ENCODE measurements around the gene PTPRE. TPM values are rescaled to one million over a fixed set of nuclear protein-coding genes. Genes with fewer than 3 reads are reported as not detected.

Gene PTPRE
- total and polyA plus RNA-seq, 4 experiments from 2014 or later, result 6.5 to 27.6 (median 18.9) TPM

- H3K36me3 ChIP-seq (ENCODE audit: insufficient read depth, low read length), result peaks cover 9% of the 10 kb centered on the region
- peaks cover 48% of the 10 kb centered on the region for H3K4me1 ChIP-seq (ENCODE audit: insufficient read depth, low read length)
- H3K27me3 ChIP-seq (ENCODE audit: insufficient read depth, low read length), result no peaks in the 10 kb centered on the region
- intact Hi-C loops (cut with micrococcal nuclease), result loop anchor here (1.0 to 2.0 kb wide), 6 partner anchors 10 to 79 kb away; partner anchors contain the start of gene MKI67
- Mint-ChIP-seq H3K4me1 (peaks cover 30 to 78% (median 52%) of the 10 kb centered on the region in 4 donors), H3K4me3 (peak overlapping the region; percentile 86 to 99 (median 92)), H3K27ac (peak overlapping the region; percentile 90 to 99 (median 93)), H3K9me3 (no peaks in the 10 kb centered on the region), H3K36me3 (peaks cover 18 to 41% of the 10 kb centered on the region in 2 donors), H3K27me3 (no peaks in the 10 kb centered on the region)
- DNase-seq, result peak in 4 of 5 donors; percentile 43 to 67 (median 46)
- CTCF ChIA-PET (ENCODE audit: partially characterized antibody), result interaction anchor here (0.8 to 8.3 kb wide), 7 partner anchors 11 to 164 kb away, joined by 3 to 123 read pairs (median 13); no protein-coding TSS in a partner anchor
- H3K27ac ChIP-seq (ENCODE audit: low read depth, low read length), result peak overlapping the region; percentile 83
- peak overlapping the region; percentile 63 to 77 for H3K4me3 ChIP-seq (ENCODE audit: low read length in 2 of 2)
- no peaks in the 10 kb centered on the region for H3K9me3 ChIP-seq (ENCODE audit: control insufficient read depth in 1 of 2, low read length in 2 of 2)
- POLR2A ChIA-PET (ENCODE audit: partially characterized antibody), result interaction anchor here (0.7 to 4.7 kb wide), 10 partner anchors 10 to 139 kb away, joined by 3 to 169 read pairs (median 16); partner anchors contain the start of gene MKI67
Measured at GRCh38 chr10:128047991-128048818, 141.3 kb downstream of the PTPRE start.

- Histone ChIP-seq H3K4me1 (ENCODE audit: insufficient read depth, low read length) (peaks cover 48% of the 10 kb centered on the region), H3K9me3 (ENCODE audit: control insufficient read depth in 1 of 2, low read length in 2 of 2) (no peaks in the 10 kb centered on the region), H3K27me3 (ENCODE audit: insufficient read depth, low read length) (no peaks in the 10 kb centered on the region), H3K27ac (ENCODE audit: low read depth, low read length) (peak overlapping the region; percentile 83), H3K36me3 (ENCODE audit: insufficient read depth, low read length) (peaks cover 9% of the 10 kb centered on the region), H3K4me3 (ENCODE audit: low read length in 2 of 2) (peak overlapping the region; percentile 63 to 77)
- H3K27me3 Mint-ChIP-seq, result no peaks in the 10 kb centered on the region
- peaks cover 30 to 78% (median 52%) of the 10 kb centered on the region in 4 donors for H3K4me1 Mint-ChIP-seq
- no peaks in the 10 kb centered on the region for H3K9me3 Mint-ChIP-seq
- CTCF ChIA-PET (ENCODE audit: partially characterized antibody), result interaction anchor here (1.0 to 8.3 kb wide), 5 partner anchors 10 to 163 kb away, joined by 4 to 123 read pairs (median 45); no protein-coding TSS in a partner anchor
- peaks cover 18 to 44% of the 10 kb centered on the region in 2 donors for H3K36me3 Mint-ChIP-seq
- H3K4me3 Mint-ChIP-seq, result peak overlapping the region; percentile 86 to 99 (median 92)
- intact Hi-C loops (cut with micrococcal nuclease), result loop anchor here (1.0 kb wide), 1 partner anchor 9 kb away; no protein-coding TSS in a partner anchor
- H3K27ac Mint-ChIP-seq, result peak overlapping the region; percentile 90 to 99 (median 93)
- no peak for DNase-seq
- POLR2A ChIA-PET (ENCODE audit: partially characterized antibody), result interaction anchor here (1.7 to 4.7 kb wide), 8 partner anchors 9 to 138 kb away, joined by 6 to 169 read pairs (median 22); partner anchors contain the start of gene MKI67
Measured at GRCh38 chr10:128048819-128049210, 141.9 kb downstream of the PTPRE start.

- H3K4me3 Mint-ChIP-seq, result peak overlapping the region; percentile 86 to 99 (median 92)
Measured at GRCh38 chr10:128049226-128050120, 142.6 kb downstream of the PTPRE start.

GRCh38 chr10:128050121-128050516 is 143.2 kb downstream of the PTPRE start:
- ChIA-PET POLR2A (ENCODE audit: partially characterized antibody) (interaction anchor here (3.6 kb wide), 1 partner anchor 12 kb away, joined by 25 read pairs; no protein-coding TSS in a partner anchor), CTCF (ENCODE audit: partially characterized antibody) (interaction anchor here (3.5 to 5.3 kb wide), 3 partner anchors 12 to 19 kb away, joined by 22 to 45 read pairs (median 35); no protein-coding TSS in a partner anchor)
- Mint-ChIP-seq H3K9me3 (no peaks in the 10 kb centered on the region), H3K4me1 (peaks cover 30 to 83% (median 54%) of the 10 kb centered on the region in 4 donors), H3K27me3 (no peaks in the 10 kb centered on the region), H3K27ac (peak overlapping the region in 6 of 7 donors; percentile 61 to 90 (median 76)), H3K36me3 (peaks cover 25 to 52% of the 10 kb centered on the region in 2 donors), H3K4me3 (peak overlapping the region in 7 of 8 donors; percentile 18 to 72 (median 58))
- peak overlapping the region; percentile 20 for H3K27ac ChIP-seq (ENCODE audit: low read depth, low read length)
- intact Hi-C loops (cut with micrococcal nuclease), result no loop called here
- no peak for DNase-seq
- H3K4me3 ChIP-seq (ENCODE audit: low read length in 2 of 2), result no peak overlapping the region
- no peaks in the 10 kb centered on the region for H3K9me3 ChIP-seq (ENCODE audit: control insufficient read depth in 1 of 2, low read length in 2 of 2)
- H3K27me3 ChIP-seq (ENCODE audit: insufficient read depth, low read length), result no peaks in the 10 kb centered on the region
- peaks cover 48% of the 10 kb centered on the region for H3K4me1 ChIP-seq (ENCODE audit: insufficient read depth, low read length)
- H3K36me3 ChIP-seq (ENCODE audit: insufficient read depth, low read length), result peaks cover 19% of the 10 kb centered on the region

More at GRCh38 chr10:128049226-128050120, 142.6 kb downstream of the PTPRE start:
- H3K4me1 ChIP-seq (ENCODE audit: insufficient read depth, low read length), result peaks cover 48% of the 10 kb centered on the region
- POLR2A ChIA-PET (ENCODE audit: partially characterized antibody), result interaction anchor here (2.5 to 4.7 kb wide), 5 partner anchors 8 to 138 kb away, joined by 20 to 169 read pairs (median 25); no protein-coding TSS in a partner anchor
- H3K4me3 ChIP-seq (ENCODE audit: low read length in 2 of 2), result peak overlapping the region; percentile 63 to 77
- no peaks in the 10 kb centered on the region for H3K9me3 ChIP-seq (ENCODE audit: control insufficient read depth in 1 of 2, low read length in 2 of 2)
- peaks cover 30 to 81% (median 56%) of the 10 kb centered on the region in 4 donors for H3K4me1 Mint-ChIP-seq
- peak overlapping the region; percentile 15 to 99 (median 90) for H3K27ac Mint-ChIP-seq
- H3K36me3 ChIP-seq (ENCODE audit: insufficient read depth, low read length), result peaks cover 13% of the 10 kb centered on the region
- no peaks in the 10 kb centered on the region for H3K27me3 ChIP-seq (ENCODE audit: insufficient read depth, low read length)
- intact Hi-C loops (cut with micrococcal nuclease), result no loop called here
- CTCF ChIA-PET (ENCODE audit: partially characterized antibody), result interaction anchor here (5.0 to 8.3 kb wide), 4 partner anchors 13 to 21 kb away, joined by 35 to 123 read pairs (median 69); no protein-coding TSS in a partner anchor
- H3K36me3 Mint-ChIP-seq, result peaks cover 21 to 48% of the 10 kb centered on the region in 2 donors
- H3K9me3 Mint-ChIP-seq, result no peaks in the 10 kb centered on the region
- DNase-seq, result no peak
- H3K27me3 Mint-ChIP-seq, result no peaks in the 10 kb centered on the region
- peak overlapping the region; percentile 83 for H3K27ac ChIP-seq (ENCODE audit: low read depth, low read length)

- intact Hi-C loops (cut with micrococcal nuclease), result no loop called here
- Histone ChIP-seq H3K36me3 (ENCODE audit: insufficient read depth, low read length) (peaks cover 27% of the 10 kb centered on the region), H3K9me3 (ENCODE audit: control insufficient read depth in 1 of 2, low read length in 2 of 2) (no peaks in the 10 kb centered on the region), H3K27ac (ENCODE audit: low read depth, low read length) (peak overlapping the region; percentile 20), H3K4me1 (ENCODE audit: insufficient read depth, low read length) (peaks cover 42% of the 10 kb centered on the region), H3K4me3 (ENCODE audit: low read length in 2 of 2) (no peak overlapping the region), H3K27me3 (ENCODE audit: insufficient read depth, low read length) (no peaks in the 10 kb centered on the region)
- H3K27me3 Mint-ChIP-seq, result no peaks in the 10 kb centered on the region
- peaks cover 32 to 79% (median 55%) of the 10 kb centered on the region in 4 donors for H3K4me1 Mint-ChIP-seq
- peaks cover 33 to 60% of the 10 kb centered on the region in 2 donors for H3K36me3 Mint-ChIP-seq
- H3K4me3 Mint-ChIP-seq, result peak overlapping the region in 3 of 8 donors; percentile 52 to 72 (median 58)
- H3K27ac Mint-ChIP-seq, result peak overlapping the region in 4 of 7 donors; percentile 37 to 84 (median 71)
- no peaks in the 10 kb centered on the region for H3K9me3 Mint-ChIP-seq
- POLR2A ChIA-PET (ENCODE audit: partially characterized antibody), result interaction anchor here (0.6 to 3.6 kb wide), 2 partner anchors 11 to 39 kb away, joined by 3 to 25 read pairs; no protein-coding TSS in a partner anchor
- no peak for DNase-seq
- CTCF ChIA-PET (ENCODE audit: partially characterized antibody), result interaction anchor here (3.5 to 5.3 kb wide), 3 partner anchors 11 to 19 kb away, joined by 22 to 45 read pairs (median 35); no protein-coding TSS in a partner anchor
Measured at GRCh38 chr10:128050936-128051335, 144.0 kb downstream of the PTPRE start.

- no peak for DNase-seq
- Mint-ChIP-seq H3K4me3 (no peak overlapping the region), H3K27me3 (no peaks in the 10 kb centered on the region), H3K4me1 (peaks cover 30 to 73% (median 51%) of the 10 kb centered on the region in 4 donors), H3K9me3 (no peaks in the 10 kb centered on the region), H3K36me3 (peaks cover 36 to 66% of the 10 kb centered on the region in 2 donors), H3K27ac (peak overlapping the region in 3 of 7 donors; percentile 29 to 67 (median 61))
- POLR2A ChIA-PET (ENCODE audit: partially characterized antibody), result interaction anchor here (3.6 kb wide), 1 partner anchor 11 kb away, joined by 25 read pairs; no protein-coding TSS in a partner anchor
- Histone ChIP-seq H3K27me3 (ENCODE audit: insufficient read depth, low read length) (no peaks in the 10 kb centered on the region), H3K4me3 (ENCODE audit: low read length in 2 of 2) (no peak overlapping the region), H3K36me3 (ENCODE audit: insufficient read depth, low read length) (peaks cover 33% of the 10 kb centered on the region), H3K9me3 (ENCODE audit: control insufficient read depth in 1 of 2, low read length in 2 of 2) (no peaks in the 10 kb centered on the region), H3K27ac (ENCODE audit: low read depth, low read length) (no peak overlapping the region), H3K4me1 (ENCODE audit: insufficient read depth, low read length) (peaks cover 36% of the 10 kb centered on the region)
- intact Hi-C loops (cut with micrococcal nuclease), result no loop called here
- CTCF ChIA-PET (ENCODE audit: partially characterized antibody), result interaction anchor here (3.5 to 5.3 kb wide), 3 partner anchors 11 to 18 kb away, joined by 22 to 45 read pairs (median 35); no protein-coding TSS in a partner anchor
Measured at GRCh38 chr10:128051548-128051947, 144.6 kb downstream of the PTPRE start.
